Fibroblast of skin of right biceps (primary cell): ENCODE measurements around the gene TDRD10.
"Not testable (repeated sequence)": the region's sequence is repeated elsewhere in the genome, so short reads cannot be mapped to it uniquely, and the experiment has no call there.

ENCODE experiments used
- DNase-seq: peaks from one replicate; pipeline ENCODE4 v3.0.0-alpha.2; 2013

Gene TDRD10

GRCh38 chr1:154479764-154480421, 22.1 kb upstream of the TDRD10 start:
- peak; percentile 82 for DNase-seq

GRCh38 chr1:154481053-154481452, 21.0 kb upstream of the TDRD10 start:
- DNase-seq = no peak

GRCh38 chr1:154483941-154484803, 17.8 kb upstream of the TDRD10 start:
- peak; percentile 28 for DNase-seq

- DNase-seq = no peak
Observed at GRCh38 chr1:154485106-154485505, 16.9 kb upstream of the TDRD10 start.

- no peak for DNase-seq
Observed at GRCh38 chr1:154485910-154486496, 16.0 kb upstream of the TDRD10 start.

- DNase-seq = not testable (repeated sequence)
Observed at GRCh38 chr1:154486756-154487155, 15.3 kb upstream of the TDRD10 start.

GRCh38 chr1:154488922-154489321, 13.1 kb upstream of the TDRD10 start:
- no peak for DNase-seq

- no peak for DNase-seq
Observed at GRCh38 chr1:154489695-154490274, 12.2 kb upstream of the TDRD10 start.

- no peak for DNase-seq
Observed at GRCh38 chr1:154490317-154490716, 11.7 kb upstream of the TDRD10 start.

GRCh38 chr1:154492115-154492514, 9.9 kb upstream of the TDRD10 start:
- DNase-seq = no peak

GRCh38 chr1:154493276-154493675, 8.7 kb upstream of the TDRD10 start:
- DNase-seq = no peak

GRCh38 chr1:154495496-154496273, 6.3 kb upstream of the TDRD10 start:
- no peak for DNase-seq

- no peak for DNase-seq
Observed at GRCh38 chr1:154496383-154496782, 5.6 kb upstream of the TDRD10 start.

- DNase-seq = peak; percentile 4
Observed at GRCh38 chr1:154497026-154497806, 4.8 kb upstream of the TDRD10 start.

GRCh38 chr1:154499446-154499845, 2.6 kb upstream of the TDRD10 start:
- DNase-seq = no peak

GRCh38 chr1:154500533-154500932, 1.5 kb upstream of the TDRD10 start:
- no peak for DNase-seq

- no peak for DNase-seq
Observed at GRCh38 chr1:154501423-154502065, 475 bp upstream of the TDRD10 start.

GRCh38 chr1:154502744-154503115, 711 bp downstream of the TDRD10 start:
- DNase-seq = no peak

GRCh38 chr1:154503898-154504297, 1.9 kb downstream of the TDRD10 start:
- no peak for DNase-seq

GRCh38 chr1:154512760-154513159, 10.7 kb downstream of the TDRD10 start:
- no peak for DNase-seq

GRCh38 chr1:154514066-154514553, 12.1 kb downstream of the TDRD10 start:
- DNase-seq = no peak
